Activated CD8-positive, alpha-beta memory T cell treated with anti-CD3 and anti-CD28 coated beads for 36 hours (primary cell): Measurements from ENCODE around the gene SLCO4A1. TPM values are rescaled to one million over a fixed set of nuclear protein-coding genes. Genes with fewer than 3 reads are reported as not detected.

Experiments
- CTCF ChIA-PET: fragments of 350-600 bp; sonication (Branson Sonifier 250); formaldehyde crosslinking; loops from one replicate; lab custom pipeline; 2021; ENCODE audit warnings: antibody characterized with exemption; lab: Charles Lee
- POLR2A ChIA-PET: fragments of 350-600 bp; sonication (Branson Sonifier 250); formaldehyde crosslinking; loops from one replicate; lab custom pipeline; 2021; ENCODE audit warnings: antibody characterized with exemption; lab: Charles Lee
- total RNA-seq, 2 experiments: library from RNA; stranded (reverse); gene quantifications; one replicate each; pipeline ENCODE4 v1.2.3, GENCODE V29; 2021

The SLCO4A1 gene
- total RNA-seq, 2 experiments from 2014 or later = 60.9 to 65.4 TPM

GRCh38 chr20:62603907-62604785 is 38.2 kb upstream of the SLCO4A1 start:
- POLR2A ChIA-PET = interaction anchor here (0.6 to 1.6 kb wide), 3 partner anchors 15 to 315 kb away, joined by 5 to 8 read pairs (median 7); partner anchors contain the start of gene SLCO4A1

GRCh38 chr20:62604796-62605195 is 37.5 kb upstream of the SLCO4A1 start:
- ChIA-PET CTCF (interaction anchor here (1.5 to 2.4 kb wide), 2 partner anchors 12 to 130 kb away, joined by 3 to 16 read pairs; no protein-coding TSS in a partner anchor), POLR2A (no interaction called here)

More at GRCh38 chr20:62603907-62604785, 38.2 kb upstream of the SLCO4A1 start:
- CTCF ChIA-PET = interaction anchor here (0.6 to 2.4 kb wide), 8 partner anchors 13 to 243 kb away, joined by 3 to 16 read pairs (median 4); no protein-coding TSS in a partner anchor

- ChIA-PET CTCF (interaction anchor here (1.5 to 2.0 kb wide), 2 partner anchors 12 to 130 kb away, joined by 3 to 16 read pairs; no protein-coding TSS in a partner anchor), POLR2A (no interaction called here)
Measured at GRCh38 chr20:62605236-62605943, 36.9 kb upstream of the SLCO4A1 start.

GRCh38 chr20:62606016-62606415 is 36.3 kb upstream of the SLCO4A1 start:
- ChIA-PET CTCF (interaction anchor here (2.0 kb wide), 1 partner anchor 11 kb away, joined by 16 read pairs; no protein-coding TSS in a partner anchor), POLR2A (no interaction called here)

GRCh38 chr20:62606551-62607201 is 35.6 kb upstream of the SLCO4A1 start:
- POLR2A ChIA-PET = no interaction called here

GRCh38 chr20:62607366-62608217 is 34.7 kb upstream of the SLCO4A1 start:
- ChIA-PET CTCF (no interaction called here), POLR2A (no interaction called here)

More at GRCh38 chr20:62606551-62607201, 35.6 kb upstream of the SLCO4A1 start:
- CTCF ChIA-PET = interaction anchor here (2.0 kb wide), 1 partner anchor 10 kb away, joined by 16 read pairs; no protein-coding TSS in a partner anchor

- ChIA-PET POLR2A (no interaction called here), CTCF (no interaction called here)
Measured at GRCh38 chr20:62608218-62608565, 34.1 kb upstream of the SLCO4A1 start.

GRCh38 chr20:62609279-62609720 is 33.0 kb upstream of the SLCO4A1 start:
- POLR2A ChIA-PET = no interaction called here
- CTCF ChIA-PET = no interaction called here

- POLR2A ChIA-PET = no interaction called here
- CTCF ChIA-PET = no interaction called here
Measured at GRCh38 chr20:62609811-62610757, 32.2 kb upstream of the SLCO4A1 start.

GRCh38 chr20:62611012-62611411 is 31.3 kb upstream of the SLCO4A1 start:
- CTCF ChIA-PET = no interaction called here
- POLR2A ChIA-PET = no interaction called here

- CTCF ChIA-PET = no interaction called here
- POLR2A ChIA-PET = no interaction called here
Measured at GRCh38 chr20:62611819-62612218, 30.5 kb upstream of the SLCO4A1 start.

- CTCF ChIA-PET = interaction anchor here (1.4 to 2.6 kb wide), 2 partner anchors 9 to 114 kb away, joined by 3 to 7 read pairs; no protein-coding TSS in a partner anchor
- POLR2A ChIA-PET = no interaction called here
Measured at GRCh38 chr20:62614085-62614960, 28.0 kb upstream of the SLCO4A1 start.

GRCh38 chr20:62614961-62615680 is 27.2 kb upstream of the SLCO4A1 start:
- CTCF ChIA-PET = interaction anchor here (2.6 kb wide), 1 partner anchor 115 kb away, joined by 7 read pairs; no protein-coding TSS in a partner anchor
- POLR2A ChIA-PET = no interaction called here

GRCh38 chr20:62615750-62616251 is 26.5 kb upstream of the SLCO4A1 start:
- CTCF ChIA-PET = interaction anchor here (1.6 to 3.1 kb wide), 3 partner anchors 12 to 179 kb away, joined by 5 to 16 read pairs (median 9); no protein-coding TSS in a partner anchor
- POLR2A ChIA-PET = no interaction called here
